Activated T-cell treated with anti-CD3 and anti-CD28 coated beads, Interleukin-2, amount 50 U/mL, for 48 hours (primary cell): Measurements from ENCODE around the gene SUCO.
A peak's percentile ranks its signal among the peaks of the same experiment; 100 is the strongest.
"Not testable (repeated sequence)": the region's sequence is repeated elsewhere in the genome, so short reads cannot be mapped to it uniquely, and the experiment has no call there.

ENCODE experiments used
- DNase-seq, 2 experiments: peaks; one replicate each; pipeline ENCODE4 v3.0.0-alpha.2; 2020

The SUCO gene

GRCh38 chr1:172613294-172613693 is 80.3 kb downstream of the SUCO start:
- DNase-seq = no peak

GRCh38 chr1:172616195-172616594 is 83.2 kb downstream of the SUCO start:
- no peak for DNase-seq

- DNase-seq = no peak
Measured at GRCh38 chr1:172616636-172617035, 83.7 kb downstream of the SUCO start.

GRCh38 chr1:172620603-172621002 is 87.7 kb downstream of the SUCO start:
- not testable (repeated sequence) for DNase-seq

- no peak for DNase-seq
Measured at GRCh38 chr1:172622541-172622940, 89.6 kb downstream of the SUCO start.

- no peak for DNase-seq
Measured at GRCh38 chr1:172623748-172624147, 90.8 kb downstream of the SUCO start.

- no peak for DNase-seq
Measured at GRCh38 chr1:172626845-172627244, 93.9 kb downstream of the SUCO start.

- no peak for DNase-seq
Measured at GRCh38 chr1:172627702-172628101, 94.8 kb downstream of the SUCO start.

- DNase-seq = no peak
Measured at GRCh38 chr1:172628401-172628800, 95.5 kb downstream of the SUCO start.

GRCh38 chr1:172629170-172629569 is 96.2 kb downstream of the SUCO start:
- DNase-seq = no peak

- DNase-seq = no peak
Measured at GRCh38 chr1:172629638-172630037, 96.7 kb downstream of the SUCO start.

- no peak for DNase-seq
Measured at GRCh38 chr1:172630056-172630818, 97.3 kb downstream of the SUCO start.

GRCh38 chr1:172630868-172631267 is 97.9 kb downstream of the SUCO start:
- no peak for DNase-seq

GRCh38 chr1:172637522-172637921 is 104.6 kb downstream of the SUCO start:
- peak; percentile 45 to 50 for DNase-seq

- DNase-seq = peak in 1 of 2 experiments; percentile 36
Measured at GRCh38 chr1:172638249-172638648, 105.3 kb downstream of the SUCO start.

GRCh38 chr1:172638885-172639831 is 106.2 kb downstream of the SUCO start:
- DNase-seq = peak; percentile 84 to 86

GRCh38 chr1:172640111-172640510 is 107.2 kb downstream of the SUCO start:
- DNase-seq = peak in 1 of 2 experiments; percentile 37

- DNase-seq = no peak
Measured at GRCh38 chr1:172641492-172641891, 108.5 kb downstream of the SUCO start.

- DNase-seq = no peak
Measured at GRCh38 chr1:172642970-172643369, 110.0 kb downstream of the SUCO start.

- DNase-seq = no peak
Measured at GRCh38 chr1:172646653-172647052, 113.7 kb downstream of the SUCO start.

GRCh38 chr1:172647110-172647564 is 114.2 kb downstream of the SUCO start:
- DNase-seq = peak; percentile 63 to 67

GRCh38 chr1:172647987-172648386 is 115.0 kb downstream of the SUCO start:
- no peak for DNase-seq

- no peak for DNase-seq
Measured at GRCh38 chr1:172650474-172651193, 117.7 kb downstream of the SUCO start.
